Upper lobe of left lung (tissue), 4 donors: Measurements from ENCODE around the gene CCT7.

ENCODE experiments used
- CTCF ChIP-seq, 6 experiments: fragments of 450-650 bp in 4 of 6; fragments of 200-600 bp in 2 of 6; sonication (generic) in 2 of 6; IDR thresholded peaks; one replicate each; pipeline ENCODE4 v1.5.1; 2016 to 2019; ENCODE audit warnings: antibody characterized with exemption in 6 of 6
- EP300 ChIP-seq, 4 donors: sonication (generic); formaldehyde crosslinking; IDR thresholded peaks; one replicate each; pipeline ENCODE4 v1.5.1; 2017; ENCODE audit warnings: antibody characterized with exemption in 4 of 4, control low read depth in 2 of 4

- no peak for TF ChIP-seq EP300 (IDR thresholded peaks at IDR 0.05)
- no peak for TF ChIP-seq CTCF (IDR thresholded peaks at IDR 0.05)
Observed at GRCh38 chr2:73285159-73285739, 51.1 kb downstream of the CCT7 start.
